A549 (cell line): ENCODE results near the gene GPX3. TPM values are rescaled to one million over a fixed set of nuclear protein-coding genes. Genes with fewer than 3 reads are reported as not detected.

Source experiments
- ATAC-seq, 2 experiments: fragments of 200-7000 bp in 1 of 2; fragments of >200 bp in 1 of 2; cut with Nextera tagmentation in 1 of 2; cut with Tn5 transposase in 1 of 2; 3 replicates each; pipeline versions ENCODE4 v1.8.0 to v1.9.1; 2018 to 2020; ENCODE audit warnings: mild to moderate bottlenecking in 1 of 2, moderate library complexity in 1 of 2
- CTCF ChIA-PET: fragments of 300-600 bp; sonication (Branson Sonifier 250); formaldehyde crosslinking; extraction: SDS; loops from one replicate; lab custom pipeline; 2021; ENCODE audit warnings: antibody characterized with exemption, inconsistent platforms; lab: Yijun Ruan, JAX
- POLR2A ChIA-PET: fragments of 350-600 bp; formaldehyde crosslinking; extraction: SDS; loops from one replicate; lab custom pipeline; 2021; ENCODE audit warnings: antibody characterized with exemption, inconsistent platforms; lab: Yijun Ruan, JAX
- DNase-seq, 2 experiments: peaks; one replicate each; pipeline versions ENCODE4 v3.0.0 to v3.0.0-alpha.2; 2011 to 2016; ENCODE audit warnings: low read depth in 1 of 2, low spot score in 1 of 2
- FAIRE-seq: peaks from 2 replicates; lab custom pipeline; 2011; peaks lifted over from hg19 to GRCh38; lab: Jason Lieb, UNC
- H3K27ac ChIP-seq, 2 experiments: fragments of >200 bp; sonication (Bioruptor Twin); formaldehyde crosslinking; 3 replicates each; pipeline ENCODE4 v1.5.1; 2016 to 2017
- H3K4me1 ChIP-seq: fragments of >200 bp; sonication (Bioruptor Twin); formaldehyde crosslinking; 3 replicates; pipeline ENCODE4 v1.6.1; 2016
- H3K4me2 ChIP-seq: fragments of >200 bp; sonication (Bioruptor Twin); formaldehyde crosslinking; 3 replicates; pipeline ENCODE4 v1.6.1; 2016
- H3K4me3 ChIP-seq: fragments of >200 bp; sonication (Bioruptor Twin); formaldehyde crosslinking; 3 replicates; pipeline ENCODE4 v1.5.1; 2016
- H3K9me3 ChIP-seq: fragments of >200 bp; sonication (Bioruptor Twin); formaldehyde crosslinking; 3 replicates; pipeline ENCODE4 v1.6.1; 2016
- BHLHE40 ChIP-seq: IDR thresholded peaks from 2 replicates; pipeline ENCODE4 v1.6.1; 2012; ENCODE audit warnings: low read depth, low read length, inconsistent platforms
- CEBPB ChIP-seq, 2 experiments: fragments of >200 bp in 1 of 2; sonication (Bioruptor Twin) in 1 of 2; formaldehyde crosslinking in 1 of 2; IDR thresholded peaks; 2 replicates each; pipeline ENCODE4 v1.6.1; 2012 to 2016
- FOSL2 ChIP-seq, 2 experiments: fragments of 450-650 bp in 1 of 2; fragments of >200 bp in 1 of 2; sonication (Bioruptor Twin) in 1 of 2; formaldehyde crosslinking; IDR thresholded peaks; 2 replicates each; pipeline versions ENCODE4 v1.5.0 to v1.6.1; 2016 to 2020; ENCODE audit warnings: mild to moderate bottlenecking in 1 of 2, moderate library complexity in 1 of 2
- GATA3 ChIP-seq: IDR thresholded peaks from 2 replicates; pipeline ENCODE4 v1.6.1; 2012; ENCODE audit warnings: borderline replicate concordance
- HEYL ChIP-seq: fragments of 250-450 bp; sonication (Bioruptor Pico); IDR thresholded peaks from 2 replicates; pipeline ENCODE4 v1.8.0; 2021; ENCODE audit warnings: mild to moderate bottlenecking, moderate library complexity
- HOXB5 ChIP-seq: fragments of 250-450 bp; sonication (Bioruptor Pico); IDR thresholded peaks from 2 replicates; pipeline ENCODE4 v1.5.0; 2020; ENCODE audit warnings: mild to moderate bottlenecking, moderate library complexity
- JUNB ChIP-seq: fragments of >200 bp; sonication (Bioruptor Twin); formaldehyde crosslinking; IDR thresholded peaks from 2 replicates; pipeline ENCODE4 v1.6.1; 2016
- KDM5A ChIP-seq: fragments of 200-600 bp; sonication (generic); IDR thresholded peaks from 2 replicates; pipeline ENCODE4 v1.6.1; 2016; ENCODE audit warnings: antibody characterized with exemption, mild to moderate bottlenecking
- NR3C1 ChIP-seq: fragments of >200 bp; sonication (Bioruptor Twin); formaldehyde crosslinking; IDR thresholded peaks from 3 replicates; pipeline ENCODE4 v1.6.1; 2017
- POLR2A ChIP-seq: IDR thresholded peaks from 2 replicates; pipeline ENCODE4 v1.6.1; 2012; ENCODE audit warnings: mild to moderate bottlenecking, low read length
- RAD21 ChIP-seq, 2 experiments: fragments of >200 bp in 1 of 2; sonication (Bioruptor Twin) in 1 of 2; formaldehyde crosslinking in 1 of 2; IDR thresholded peaks in 1 of 2; conservative IDR thresholded peaks in 1 of 2; 2 replicates in 1 of 2; 3 replicates in 1 of 2; pipeline ENCODE4 v1.6.1; 2012 to 2018; ENCODE audit warnings: inconsistent platforms in 1 of 2
- SMC3 ChIP-seq: fragments of >200 bp; sonication (Bioruptor Twin); formaldehyde crosslinking; IDR thresholded peaks from 3 replicates; pipeline ENCODE4 v1.6.1; 2018; ENCODE audit warnings: inconsistent platforms
- SREBF2 ChIP-seq: fragments of 450-650 bp; IDR thresholded peaks from 2 replicates; pipeline ENCODE4 v1.6.1; 2014; ENCODE audit warnings: mild to moderate bottlenecking, moderate library complexity
- ZC3H11A ChIP-seq: fragments of 450-650 bp; IDR thresholded peaks from 2 replicates; pipeline ENCODE4 v1.6.1; 2014; ENCODE audit warnings: antibody characterized with exemption, mild to moderate bottlenecking
- ZNF302 ChIP-seq: fragments of 250-450 bp; sonication (Bioruptor Pico); IDR thresholded peaks from 2 replicates; pipeline ENCODE4 v1.9.0; 2021; ENCODE audit warnings: inconsistent platforms, mild to moderate bottlenecking, moderate library complexity
- WGBS: methylation state at CpG from one replicate; pipeline ENCODE4 v1.1.6; 2017; ENCODE audit errors: missing lambda C conversion rate; 5-methylcytosine and 5-hydroxymethylcytosine counted together
- polyA plus RNA-seq, 4 experiments: library from polyadenylated mRNA; depleted of rRNA in 3 of 4; stranded (reverse); fragments of >200 nt; fragmentation: RNase III in 1 of 4; extraction: RNeasy Plus Mini Kit Qiagen cat#74134 plus additional on column Dnase treatment in 1 of 4; gene quantifications; 2 replicates in 3 of 4; 3 replicates in 1 of 4; pipeline ENCODE4 v1.2.3, GENCODE V29; 2011 to 2017
- TF ChIP-seq, protein P1 (sequence below): IDR thresholded peaks from 2 replicates; pipeline ENCODE4 v1.6.1; 2012
- TF ChIP-seq, protein P2 (sequence below): fragments of 200-600 bp; sonication (generic); IDR thresholded peaks from 2 replicates; pipeline ENCODE4 v1.6.1; 2016; ENCODE audit warnings: antibody characterized with exemption, mild to moderate bottlenecking, moderate library complexity
- TF ChIP-seq, protein P3 (sequence below): fragments of >200 bp; sonication (Bioruptor Twin); formaldehyde crosslinking; IDR thresholded peaks from 3 replicates; pipeline ENCODE4 v1.5.1; 2016

GPX3 gene
- polyA plus RNA-seq, 2 of the 4 experiments (the other 2 are of a cell fraction): 16.2 to 26.4 TPM

DNA sequence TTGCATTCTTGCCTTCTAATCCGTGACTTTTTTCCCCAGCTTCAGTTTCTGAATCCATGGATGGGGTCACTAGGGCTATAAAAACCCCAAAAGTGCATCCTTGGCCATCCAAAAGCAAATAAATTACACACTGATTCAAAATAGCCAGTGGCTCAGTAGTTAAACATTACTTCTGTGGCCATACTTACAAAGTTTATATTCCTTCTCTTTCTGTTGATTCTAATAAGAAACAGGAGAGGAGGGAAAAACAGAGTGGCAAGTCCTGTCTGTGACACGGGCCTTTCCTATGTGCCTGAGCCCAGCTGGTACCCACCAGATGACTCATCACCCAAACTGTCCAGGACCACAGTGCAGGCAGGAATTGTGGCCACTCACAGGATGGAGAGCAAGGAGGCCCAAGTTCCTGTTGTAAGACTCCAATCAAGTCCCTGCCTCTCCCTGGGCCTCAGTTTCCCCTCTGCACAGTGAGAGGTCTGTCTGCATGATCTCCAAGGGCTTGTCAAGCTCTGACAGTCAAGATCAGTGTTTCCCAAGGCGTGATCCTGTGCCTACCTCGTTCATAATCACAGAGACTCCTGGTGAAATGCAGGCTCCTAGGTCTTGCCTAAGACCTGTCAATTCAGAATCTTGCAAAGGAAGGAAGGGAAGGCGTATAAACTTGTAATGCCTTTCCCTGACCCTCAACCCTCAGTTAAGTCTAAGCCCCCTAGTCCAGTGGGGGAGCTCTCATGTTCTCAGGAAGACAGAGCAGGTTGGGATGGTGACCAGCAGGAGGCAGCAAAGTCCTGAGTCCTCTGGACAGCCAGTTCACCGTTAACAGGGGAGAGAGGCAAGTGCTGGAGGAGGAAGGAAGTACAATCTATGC is 30.9 kb downstream of the GPX3 start:
- FAIRE-seq: peak; percentile 95

DNA sequence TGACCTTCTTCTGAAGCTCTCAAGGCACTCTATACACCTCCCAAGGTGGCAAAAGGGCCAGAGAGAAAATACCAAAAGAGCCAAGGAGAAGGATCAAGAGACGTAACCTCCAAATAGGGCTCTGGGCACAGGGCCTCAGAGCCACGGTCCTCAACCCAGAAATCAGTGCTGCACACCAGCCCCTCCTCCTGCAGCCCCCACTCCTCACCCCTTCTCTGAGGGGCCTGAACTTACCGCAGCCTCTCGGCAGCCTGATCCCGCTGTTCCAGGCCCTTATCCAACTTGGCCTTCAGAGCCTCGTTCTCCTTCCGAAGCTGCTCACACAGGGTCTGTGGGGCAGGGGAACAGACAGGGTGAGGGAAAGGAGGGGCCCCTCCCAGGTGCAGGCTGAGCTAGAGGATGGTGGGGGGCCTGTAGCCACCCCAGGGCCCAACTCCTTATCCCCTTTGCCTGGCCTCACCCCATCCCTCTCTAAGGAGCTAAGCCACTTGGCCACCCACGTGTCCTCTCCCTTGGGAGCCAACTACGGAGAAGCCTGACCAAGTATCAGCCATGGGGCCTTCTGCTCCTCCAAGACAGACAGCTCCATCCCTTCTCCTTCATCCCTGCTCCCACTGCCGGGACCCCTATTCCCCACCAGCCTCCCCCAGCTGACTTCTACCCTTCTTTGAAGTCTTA is 31.7 kb downstream of the GPX3 start:
- no peaks in the 10 kb centered on the region for H3K9me3 ChIP-seq
- no peak overlapping the region for H3K4me2 ChIP-seq
- H3K4me3 ChIP-seq: no peak overlapping the region
- no peak for FAIRE-seq
- TF ChIP-seq, protein P1, sequence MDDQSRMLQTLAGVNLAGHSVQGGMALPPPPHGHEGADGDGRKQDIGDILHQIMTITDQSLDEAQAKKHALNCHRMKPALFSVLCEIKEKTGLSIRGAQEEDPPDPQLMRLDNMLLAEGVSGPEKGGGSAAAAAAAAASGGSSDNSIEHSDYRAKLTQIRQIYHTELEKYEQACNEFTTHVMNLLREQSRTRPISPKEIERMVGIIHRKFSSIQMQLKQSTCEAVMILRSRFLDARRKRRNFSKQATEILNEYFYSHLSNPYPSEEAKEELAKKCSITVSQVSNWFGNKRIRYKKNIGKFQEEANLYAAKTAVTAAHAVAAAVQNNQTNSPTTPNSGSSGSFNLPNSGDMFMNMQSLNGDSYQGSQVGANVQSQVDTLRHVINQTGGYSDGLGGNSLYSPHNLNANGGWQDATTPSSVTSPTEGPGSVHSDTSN: no peak
- TF ChIP-seq HOXB5 (CRISPR knock-in tag) (no peak), HEYL (CRISPR knock-in tag) (no peak), POLR2A (no peak), FOSL2 (IDR thresholded peaks at IDR 0.05) (no peak), FOSL2 (CRISPR knock-in tag; IDR thresholded peaks at IDR 0.05) (no peak), BHLHE40 (no peak), ZNF302 (CRISPR knock-in tag) (no peak), ZC3H11A (no peak), SREBF2 (no peak), KDM5A (no peak), NR3C1 (no peak), JUNB (no peak), CEBPB (IDR thresholded peaks at IDR 0.05) (no peak)
- TF ChIP-seq, protein P2, sequence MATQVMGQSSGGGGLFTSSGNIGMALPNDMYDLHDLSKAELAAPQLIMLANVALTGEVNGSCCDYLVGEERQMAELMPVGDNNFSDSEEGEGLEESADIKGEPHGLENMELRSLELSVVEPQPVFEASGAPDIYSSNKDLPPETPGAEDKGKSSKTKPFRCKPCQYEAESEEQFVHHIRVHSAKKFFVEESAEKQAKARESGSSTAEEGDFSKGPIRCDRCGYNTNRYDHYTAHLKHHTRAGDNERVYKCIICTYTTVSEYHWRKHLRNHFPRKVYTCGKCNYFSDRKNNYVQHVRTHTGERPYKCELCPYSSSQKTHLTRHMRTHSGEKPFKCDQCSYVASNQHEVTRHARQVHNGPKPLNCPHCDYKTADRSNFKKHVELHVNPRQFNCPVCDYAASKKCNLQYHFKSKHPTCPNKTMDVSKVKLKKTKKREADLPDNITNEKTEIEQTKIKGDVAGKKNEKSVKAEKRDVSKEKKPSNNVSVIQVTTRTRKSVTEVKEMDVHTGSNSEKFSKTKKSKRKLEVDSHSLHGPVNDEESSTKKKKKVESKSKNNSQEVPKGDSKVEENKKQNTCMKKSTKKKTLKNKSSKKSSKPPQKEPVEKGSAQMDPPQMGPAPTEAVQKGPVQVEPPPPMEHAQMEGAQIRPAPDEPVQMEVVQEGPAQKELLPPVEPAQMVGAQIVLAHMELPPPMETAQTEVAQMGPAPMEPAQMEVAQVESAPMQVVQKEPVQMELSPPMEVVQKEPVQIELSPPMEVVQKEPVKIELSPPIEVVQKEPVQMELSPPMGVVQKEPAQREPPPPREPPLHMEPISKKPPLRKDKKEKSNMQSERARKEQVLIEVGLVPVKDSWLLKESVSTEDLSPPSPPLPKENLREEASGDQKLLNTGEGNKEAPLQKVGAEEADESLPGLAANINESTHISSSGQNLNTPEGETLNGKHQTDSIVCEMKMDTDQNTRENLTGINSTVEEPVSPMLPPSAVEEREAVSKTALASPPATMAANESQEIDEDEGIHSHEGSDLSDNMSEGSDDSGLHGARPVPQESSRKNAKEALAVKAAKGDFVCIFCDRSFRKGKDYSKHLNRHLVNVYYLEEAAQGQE: no peak
- TF ChIP-seq, all 56 proteins: peak for 0
- Histone ChIP-seq H3K27ac (peak overlapping the region; percentile 29 to 33; a peak in 4 of 6 replicates), H3K4me1 (peaks cover 12% of the 10 kb centered on the region)
- no peak for DNase-seq
- WGBS: 83% methylated on average over 10 of the region's 10 CpGs
- ATAC-seq: peak; percentile 20 to 58; a peak in 3 of 6 replicates
- CTCF ChIA-PET: interaction anchor here (0.6 to 13.9 kb wide), 35 partner anchors 14 to 698 kb away, joined by 3 to 704 read pairs (median 6); partner anchors contain the start of genes ANXA6, GPX3 and TNIP1
- POLR2A ChIA-PET: interaction anchor here (1.0 to 1.5 kb wide), 3 partner anchors 29 to 64 kb away, joined by 3 to 8 read pairs (median 6); partner anchors contain the start of gene TNIP1

More for the DNA sequence above, 30.9 kb downstream of the GPX3 start:
- peaks cover 12% of the 10 kb centered on the region for H3K4me1 ChIP-seq
- ATAC-seq (peak; percentile 79 to 92), DNase-seq (peak; percentile 83 to 85)
- H3K4me3 ChIP-seq: no peak overlapping the region
- ChIA-PET CTCF (interaction anchor here (0.6 to 13.9 kb wide), 35 partner anchors 15 to 699 kb away, joined by 3 to 704 read pairs (median 6); partner anchors contain the start of genes ANXA6 and TNIP1), POLR2A (interaction anchor here (1.0 to 1.5 kb wide), 3 partner anchors 30 to 64 kb away, joined by 3 to 8 read pairs (median 6); partner anchors contain the start of gene TNIP1)
- H3K9me3 ChIP-seq: no peaks in the 10 kb centered on the region
- WGBS: 41% methylated on average over 6 of the region's 6 CpGs
- no peak overlapping the region for H3K4me2 ChIP-seq
- peak overlapping the region; percentile 29 to 33; a peak in 3 of 6 replicates for H3K27ac ChIP-seq
- TF ChIP-seq FOSL2 (IDR thresholded peaks at IDR 0.05): no peak
- peak; percentile 38 for TF ChIP-seq FOSL2 (CRISPR knock-in tag; IDR thresholded peaks at IDR 0.05)
- TF ChIP-seq, protein P3, sequence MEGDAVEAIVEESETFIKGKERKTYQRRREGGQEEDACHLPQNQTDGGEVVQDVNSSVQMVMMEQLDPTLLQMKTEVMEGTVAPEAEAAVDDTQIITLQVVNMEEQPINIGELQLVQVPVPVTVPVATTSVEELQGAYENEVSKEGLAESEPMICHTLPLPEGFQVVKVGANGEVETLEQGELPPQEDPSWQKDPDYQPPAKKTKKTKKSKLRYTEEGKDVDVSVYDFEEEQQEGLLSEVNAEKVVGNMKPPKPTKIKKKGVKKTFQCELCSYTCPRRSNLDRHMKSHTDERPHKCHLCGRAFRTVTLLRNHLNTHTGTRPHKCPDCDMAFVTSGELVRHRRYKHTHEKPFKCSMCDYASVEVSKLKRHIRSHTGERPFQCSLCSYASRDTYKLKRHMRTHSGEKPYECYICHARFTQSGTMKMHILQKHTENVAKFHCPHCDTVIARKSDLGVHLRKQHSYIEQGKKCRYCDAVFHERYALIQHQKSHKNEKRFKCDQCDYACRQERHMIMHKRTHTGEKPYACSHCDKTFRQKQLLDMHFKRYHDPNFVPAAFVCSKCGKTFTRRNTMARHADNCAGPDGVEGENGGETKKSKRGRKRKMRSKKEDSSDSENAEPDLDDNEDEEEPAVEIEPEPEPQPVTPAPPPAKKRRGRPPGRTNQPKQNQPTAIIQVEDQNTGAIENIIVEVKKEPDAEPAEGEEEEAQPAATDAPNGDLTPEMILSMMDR: peak; percentile 92
- peak; percentile 94 for TF ChIP-seq SMC3
- peak; percentile 93 to 97 for TF ChIP-seq RAD21 (conservative IDR thresholded peaks at IDR 0.05 in 1 of 2, IDR thresholded peaks at IDR 0.05 in 1 of 2)
- no peak for TF ChIP-seq GATA3
- TF ChIP-seq, all 56 proteins: peak for 4
